Measurements from ENCODE around the gene SLC12A4.

The SLC12A4 gene

GRCh38 chr16:67963292-67963661, 5.2 kb downstream of the SLC12A4 start:
- no peak for DNase-seq (ENCODE audit: low read depth in 2 of 2)

GRCh38 chr16:67962135-67962534, 6.3 kb downstream of the SLC12A4 start:
- DNase-seq (ENCODE audit: low read depth in 2 of 2) = no peak

GRCh38 chr16:67961551-67961957, 6.9 kb downstream of the SLC12A4 start:
- DNase-seq (ENCODE audit: low read depth in 2 of 2) = no peak

GRCh38 chr16:67959536-67960329, 8.7 kb downstream of the SLC12A4 start:
- no peak for DNase-seq (ENCODE audit: low read depth in 2 of 2)

GRCh38 chr16:67957622-67958021, 10.8 kb downstream of the SLC12A4 start:
- no peak for DNase-seq (ENCODE audit: low read depth in 2 of 2)

GRCh38 chr16:67954421-67955196, 13.8 kb downstream of the SLC12A4 start:
- DNase-seq (ENCODE audit: low read depth in 2 of 2) = no peak

- no peak for DNase-seq (ENCODE audit: low read depth in 2 of 2)
Measured at GRCh38 chr16:67953641-67954375, 14.6 kb downstream of the SLC12A4 start.

- DNase-seq (ENCODE audit: low read depth in 2 of 2) = no peak
Measured at GRCh38 chr16:67951485-67951884, 17.0 kb downstream of the SLC12A4 start.

- DNase-seq (ENCODE audit: low read depth in 2 of 2) = no peak
Measured at GRCh38 chr16:67950335-67950843, 18.0 kb downstream of the SLC12A4 start.

- DNase-seq (ENCODE audit: low read depth in 2 of 2) = no peak
Measured at GRCh38 chr16:67949645-67950044, 18.8 kb downstream of the SLC12A4 start.

GRCh38 chr16:67948015-67948414, 20.4 kb downstream of the SLC12A4 start:
- no peak for DNase-seq (ENCODE audit: low read depth in 2 of 2)

GRCh38 chr16:67946966-67947558, 21.4 kb downstream of the SLC12A4 start:
- no peak for DNase-seq (ENCODE audit: low read depth in 2 of 2)

- no peak for DNase-seq (ENCODE audit: low read depth in 2 of 2)
Measured at GRCh38 chr16:67946128-67946569, 22.3 kb downstream of the SLC12A4 start.

GRCh38 chr16:67945392-67945933, 23.0 kb downstream of the SLC12A4 start:
- no peak for DNase-seq (ENCODE audit: low read depth in 2 of 2)

GRCh38 chr16:67944690-67945391, 23.6 kb downstream of the SLC12A4 start:
- no peak for DNase-seq (ENCODE audit: low read depth in 2 of 2)

GRCh38 chr16:67943619-67944504, 24.6 kb downstream of the SLC12A4 start, which contains the start of gene LCAT:
Gene LCAT (minus strand): TSS chr16:67944120. CDS start chr16:67944101, 19 bp downstream.
- no peak for DNase-seq (ENCODE audit: low read depth in 2 of 2)

- no peak for DNase-seq (ENCODE audit: low read depth in 2 of 2)
Measured at GRCh38 chr16:67943256-67943618, 25.2 kb downstream of the SLC12A4 start.

GRCh38 chr16:67942510-67943255, 25.8 kb downstream of the SLC12A4 start:
- no peak for DNase-seq (ENCODE audit: low read depth in 2 of 2)

GRCh38 chr16:67942200-67942509, 26.3 kb downstream of the SLC12A4 start:
- peak in 1 of 2 donors; percentile 26 for DNase-seq (ENCODE audit: low read depth in 2 of 2)

Measured in stimulated activated CD4-positive, alpha-beta T cell treated with anti-CD3 and anti-CD28 coated beads, Interleukin-4, amount 100 ng/mL, for 48 hours (primary cell).